Fibroblast of pulmonary artery (primary cell): ENCODE results near the gene TP53BP1.
"Not testable (repeated sequence)": the region's sequence is repeated elsewhere in the genome, so short reads cannot be mapped to it uniquely, and the experiment has no call there.

Experiments used
- DNase-seq: peaks from one replicate; pipeline ENCODE4 v3.0.0-alpha.2; 2010; ENCODE audit warnings: low read depth
- H3K4me3 ChIP-seq: replicated peaks from 2 replicates; pipeline ENCODE4 v1.5.1; 2011; ENCODE audit warnings: low read depth, mild to moderate bottlenecking, control low read depth, low read length, moderate library complexity
- CTCF ChIP-seq: IDR thresholded peaks from 2 replicates; pipeline ENCODE4 v1.5.1; 2011; ENCODE audit warnings: mild to moderate bottlenecking, control low read depth, low read length, inconsistent platforms; ENCODE audit errors: missing control alignments

The TP53BP1 gene

GRCh38 chr15:43406189-43406588 lies 86.8 kb downstream of the TP53BP1 start:
- no peak overlapping the region for H3K4me3 ChIP-seq
- TF ChIP-seq CTCF = no peak
- no peak for DNase-seq

- DNase-seq = no peak
- no peak for TF ChIP-seq CTCF
- H3K4me3 ChIP-seq = no peak overlapping the region
Measured at GRCh38 chr15:43404130-43404529, 88.8 kb downstream of the TP53BP1 start.

- DNase-seq = no peak
- no peak for TF ChIP-seq CTCF
- H3K4me3 ChIP-seq = no peak overlapping the region
Measured at GRCh38 chr15:43403616-43404015, 89.3 kb downstream of the TP53BP1 start.

GRCh38 chr15:43402255-43402654 lies 90.7 kb downstream of the TP53BP1 start:
- TF ChIP-seq CTCF = no peak
- H3K4me3 ChIP-seq = no peak overlapping the region
- no peak for DNase-seq

- not testable (repeated sequence) for H3K4me3 ChIP-seq, DNase-seq
Measured at GRCh38 chr15:43393592-43393991, 99.4 kb downstream of the TP53BP1 start.

- TF ChIP-seq CTCF = no peak
- no peak overlapping the region for H3K4me3 ChIP-seq
- DNase-seq = no peak
Measured at GRCh38 chr15:43390723-43391122, 102.2 kb downstream of the TP53BP1 start.

GRCh38 chr15:43383070-43383469 lies 109.9 kb downstream of the TP53BP1 start:
- no peak for DNase-seq
- H3K4me3 ChIP-seq = no peak overlapping the region
- TF ChIP-seq CTCF = no peak

GRCh38 chr15:43382310-43382709 lies 110.6 kb downstream of the TP53BP1 start:
- DNase-seq = no peak
- TF ChIP-seq CTCF = no peak
- H3K4me3 ChIP-seq = no peak overlapping the region
